Right atrium auricular region (tissue), 2 donors: ENCODE results near the gene UBR4. TPM values are rescaled to one million over a fixed set of nuclear protein-coding genes. Genes with fewer than 3 reads are reported as not detected.

Source experiments
- DNase-seq: peaks from one replicate; pipeline ENCODE4 v3.0.0-alpha.2; 2019; ENCODE audit warnings: low spot score
- H3K27ac ChIP-seq, 2 donors: fragments of 200-600 bp; sonication (generic); 1 replicate in 1 of 2; 2 replicates in 1 of 2; pipeline ENCODE4 v1.5.1; 2016 to 2019
- H3K27me3 ChIP-seq, 2 donors: fragments of 200-600 bp; sonication (generic); one replicate each; pipeline versions ENCODE4 v1.5.1 to v1.6.0; 2017 to 2019
- H3K36me3 ChIP-seq: fragments of 200-600 bp; sonication (generic); one replicate; pipeline ENCODE4 v1.5.1; 2016
- H3K4me1 ChIP-seq, 2 donors: fragments of 200-600 bp; sonication (generic); one replicate each; pipeline versions ENCODE4 v1.5.1 to v1.6.0; 2017 to 2019
- H3K4me3 ChIP-seq, 2 donors: fragments of 200-600 bp; sonication (generic); 1 replicate in 1 of 2; 2 replicates in 1 of 2; pipeline ENCODE4 v1.5.1; 2017 to 2019; ENCODE audit warnings: mild to moderate bottlenecking in 1 of 2, moderate library complexity in 1 of 2
- H3K9me3 ChIP-seq, 2 donors: fragments of 200-600 bp; sonication (generic); one replicate each; pipeline ENCODE4 v1.5.1; 2019
- total RNA-seq, 2 donors: library from RNA; depleted of rRNA; stranded (reverse); fragments of >200 nt; gene quantifications; one replicate each; pipeline ENCODE4 v1.1.0, GENCODE V29; 2016
- TF ChIP-seq, protein P1 (sequence below), 2 donors: fragments of 200-600 bp; sonication (generic); IDR thresholded peaks; one replicate each; pipeline ENCODE4 v1.5.1; 2019; ENCODE audit warnings: antibody characterized with exemption in 2 of 2

Gene UBR4
- total RNA-seq, 2 donors from 2014 or later: 75.1 to 88.0 TPM

DNA sequence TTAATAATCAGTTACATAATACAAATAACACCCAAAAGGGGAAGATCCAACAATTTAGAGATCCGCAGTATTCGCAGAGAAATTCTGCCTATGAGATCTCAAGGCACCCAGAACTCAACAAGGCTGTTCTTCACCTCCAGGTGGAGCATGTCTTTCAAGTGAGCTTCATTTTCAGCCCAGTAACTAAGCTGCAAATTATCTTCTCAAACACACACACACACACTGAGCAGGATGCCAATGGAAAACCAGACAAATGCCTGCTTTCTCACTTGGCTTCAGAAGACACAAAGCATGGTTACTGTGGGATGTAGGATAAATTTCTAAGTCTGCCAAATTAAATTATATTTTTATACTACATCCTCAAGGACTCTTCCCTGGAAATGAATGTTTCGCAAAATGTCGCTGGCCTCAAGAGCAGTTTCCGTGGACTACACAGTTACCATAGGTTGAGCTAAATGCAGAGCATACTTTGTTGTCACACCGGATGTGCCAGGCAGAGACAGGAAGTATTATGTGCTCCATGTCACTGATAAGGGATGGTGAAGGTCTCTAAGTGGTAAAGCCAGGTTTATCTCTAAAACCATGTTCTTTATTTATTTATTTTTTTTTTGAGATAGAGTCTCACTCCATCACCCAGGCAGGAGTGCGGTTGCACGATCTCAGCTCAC, 30.3 kb downstream of the UBR4 start:
- Histone ChIP-seq H3K9me3 (no peaks in the 10 kb centered on the region), H3K36me3 (peaks cover 76% of the 10 kb centered on the region), H3K27me3 (no peaks in the 10 kb centered on the region), H3K4me1 (no peaks in the 10 kb centered on the region), H3K4me3 (no peak overlapping the region), H3K27ac (no peak overlapping the region)
- DNase-seq: no peak
- TF ChIP-seq, protein P1, sequence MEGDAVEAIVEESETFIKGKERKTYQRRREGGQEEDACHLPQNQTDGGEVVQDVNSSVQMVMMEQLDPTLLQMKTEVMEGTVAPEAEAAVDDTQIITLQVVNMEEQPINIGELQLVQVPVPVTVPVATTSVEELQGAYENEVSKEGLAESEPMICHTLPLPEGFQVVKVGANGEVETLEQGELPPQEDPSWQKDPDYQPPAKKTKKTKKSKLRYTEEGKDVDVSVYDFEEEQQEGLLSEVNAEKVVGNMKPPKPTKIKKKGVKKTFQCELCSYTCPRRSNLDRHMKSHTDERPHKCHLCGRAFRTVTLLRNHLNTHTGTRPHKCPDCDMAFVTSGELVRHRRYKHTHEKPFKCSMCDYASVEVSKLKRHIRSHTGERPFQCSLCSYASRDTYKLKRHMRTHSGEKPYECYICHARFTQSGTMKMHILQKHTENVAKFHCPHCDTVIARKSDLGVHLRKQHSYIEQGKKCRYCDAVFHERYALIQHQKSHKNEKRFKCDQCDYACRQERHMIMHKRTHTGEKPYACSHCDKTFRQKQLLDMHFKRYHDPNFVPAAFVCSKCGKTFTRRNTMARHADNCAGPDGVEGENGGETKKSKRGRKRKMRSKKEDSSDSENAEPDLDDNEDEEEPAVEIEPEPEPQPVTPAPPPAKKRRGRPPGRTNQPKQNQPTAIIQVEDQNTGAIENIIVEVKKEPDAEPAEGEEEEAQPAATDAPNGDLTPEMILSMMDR (IDR thresholded peaks at IDR 0.05): peak in 1 of 2 donors; percentile 43

DNA sequence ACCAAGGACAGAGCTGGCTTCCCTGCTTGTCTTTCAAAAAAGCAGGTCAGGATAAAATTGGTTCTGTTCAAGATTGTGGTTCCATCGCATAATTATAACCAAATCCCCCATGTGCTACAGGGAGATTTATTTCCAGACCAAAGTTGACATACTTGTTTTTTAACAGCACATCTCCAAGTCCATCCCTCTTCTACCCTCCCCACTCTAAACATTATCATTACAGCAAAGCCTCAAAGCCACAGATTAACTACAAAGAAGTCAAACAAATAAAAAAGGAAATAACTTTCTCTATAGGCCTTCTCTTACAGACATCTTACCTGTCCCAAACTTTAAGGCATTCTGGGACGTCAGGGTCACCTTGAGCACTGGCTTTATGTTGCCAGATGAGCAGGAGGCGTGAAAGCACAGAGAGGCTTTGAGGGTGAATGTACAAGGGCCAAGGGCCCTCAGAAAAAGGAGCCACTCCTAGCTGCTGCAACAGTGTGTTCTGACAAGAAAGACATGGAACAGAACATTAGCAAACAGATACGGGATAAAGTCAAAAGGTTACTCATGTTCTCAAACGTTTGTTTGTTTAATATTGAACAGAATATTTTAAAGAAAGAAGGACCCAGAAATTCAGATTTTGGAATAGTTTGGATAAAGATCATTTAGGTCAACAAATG, 31.2 kb downstream of the UBR4 start:
- Histone ChIP-seq H3K36me3 (peaks cover 75% of the 10 kb centered on the region), H3K4me3 (no peak overlapping the region), H3K27me3 (no peaks in the 10 kb centered on the region), H3K9me3 (no peaks in the 10 kb centered on the region), H3K27ac (no peak overlapping the region), H3K4me1 (no peaks in the 10 kb centered on the region)
- no peak for DNase-seq
- TF ChIP-seq, protein P1 (IDR thresholded peaks at IDR 0.05): no peak

DNA sequence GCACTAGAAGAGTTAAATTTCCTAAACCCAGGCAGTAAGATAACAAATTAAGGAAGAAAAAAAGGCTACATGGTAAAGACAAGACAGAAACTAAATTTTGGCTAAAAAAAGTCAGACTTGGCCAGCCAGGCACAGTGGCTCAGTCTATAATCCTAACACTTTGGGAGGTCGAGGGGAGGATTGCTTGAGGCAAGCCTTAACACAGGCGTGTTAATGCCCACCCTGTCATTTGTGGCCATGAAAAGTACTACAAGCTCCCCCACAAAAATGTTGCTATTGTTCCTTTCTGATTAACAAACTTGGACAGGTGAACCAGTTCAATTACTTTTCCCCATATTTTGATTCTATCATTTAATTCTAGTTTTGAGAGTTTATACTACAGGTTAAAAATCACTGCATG, 32.3 kb downstream of the UBR4 start:
- Histone ChIP-seq H3K4me3 (no peak overlapping the region), H3K9me3 (no peaks in the 10 kb centered on the region), H3K27ac (no peak overlapping the region), H3K27me3 (no peaks in the 10 kb centered on the region), H3K36me3 (peaks cover 75% of the 10 kb centered on the region), H3K4me1 (no peaks in the 10 kb centered on the region)
- TF ChIP-seq, protein P1 (IDR thresholded peaks at IDR 0.05): no peak
- no peak for DNase-seq

DNA sequence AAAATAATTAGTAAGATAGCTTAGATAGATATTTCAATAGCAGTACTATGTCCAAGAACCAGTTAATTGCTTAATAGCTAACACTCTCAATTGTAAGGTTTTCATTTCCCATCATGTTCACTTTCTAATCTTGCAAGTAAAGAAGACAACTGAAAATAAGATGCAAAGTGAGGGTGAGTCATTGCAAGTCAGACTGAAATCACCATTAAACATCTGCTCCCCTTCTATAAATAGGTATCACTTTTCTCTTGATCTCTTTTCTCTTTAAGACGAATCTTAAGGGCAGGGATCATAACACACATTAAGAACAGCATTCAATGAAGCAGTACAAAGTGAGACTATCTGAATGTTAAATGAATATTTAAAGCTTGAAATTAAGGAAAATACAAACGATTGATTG, 40.4 kb downstream of the UBR4 start:
- no peak overlapping the region for H3K27ac ChIP-seq
- DNase-seq: no peak
- H3K36me3 ChIP-seq: peaks cover 99% of the 10 kb centered on the region
- H3K27me3 ChIP-seq: no peaks in the 10 kb centered on the region
- no peak overlapping the region for H3K4me3 ChIP-seq
- H3K9me3 ChIP-seq: no peaks in the 10 kb centered on the region
- H3K4me1 ChIP-seq: no peaks in the 10 kb centered on the region
- TF ChIP-seq, protein P1 (IDR thresholded peaks at IDR 0.05): no peak

DNA sequence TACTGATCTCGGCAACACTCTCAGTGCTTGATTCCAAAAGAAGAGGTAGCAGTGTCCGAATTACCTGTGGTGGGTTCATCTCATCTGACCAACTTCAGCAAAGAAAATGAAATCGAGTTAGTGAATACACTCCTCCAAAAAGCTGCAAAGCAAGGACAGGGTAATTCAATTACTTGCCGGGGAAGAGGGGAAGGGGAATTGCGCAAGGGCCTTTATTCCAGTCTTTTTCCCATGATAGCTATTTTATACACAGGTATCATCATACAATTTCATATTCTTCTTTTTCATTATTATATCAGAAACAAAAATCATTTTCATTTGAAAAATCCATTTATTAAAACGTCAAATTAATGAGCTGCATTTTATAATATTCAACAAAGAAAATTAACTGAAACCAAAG, 42.9 kb downstream of the UBR4 start:
- Histone ChIP-seq H3K9me3 (no peaks in the 10 kb centered on the region), H3K4me1 (no peaks in the 10 kb centered on the region), H3K4me3 (no peak overlapping the region), H3K27me3 (no peaks in the 10 kb centered on the region), H3K27ac (no peak overlapping the region), H3K36me3 (peaks cover 99% of the 10 kb centered on the region)
- no peak for DNase-seq
- TF ChIP-seq, protein P1 (IDR thresholded peaks at IDR 0.05): no peak
